OCI-LY1 (cell line): ENCODE measurements around the gene AGAP2.

Experiments
- CTCF ChIP-seq: fragments of 200-600 bp; sonication (generic), shearing (Covaris generic); IDR thresholded peaks from 2 replicates; pipeline ENCODE4 v1.5.1; 2017; ENCODE audit warnings: mild to moderate bottlenecking, antibody characterized with exemption, low read length, moderate library complexity, mixed read lengths
- EZH2 ChIP-seq: fragments of 200-600 bp; sonication (generic), shearing (Covaris generic); IDR thresholded peaks from 2 replicates; pipeline ENCODE4 v1.8.0; 2017; ENCODE audit warnings: borderline replicate concordance, mixed run types, mild to moderate bottlenecking, antibody characterized with exemption, low read length, moderate library complexity, mixed read lengths

- TF ChIP-seq CTCF (no peak), EZH2 (no peak)
Observed at GRCh38 chr12:57769594-57769993, 31.1 kb upstream of the AGAP2 start.
